GM18909 (cell line): ENCODE data around the gene MKRN2OS.

Source experiments
- ATAC-seq: cut with Tn5 transposase; IDR thresholded peaks from one replicate; pipeline ENCODE4 v1.9.1; 2021; ENCODE audit warnings: mild to moderate bottlenecking; ENCODE audit not compliant: unreplicated experiment, poor library complexity

MKRN2OS gene

GRCh38 chr3:12518261-12519028, 26.9 kb downstream of the MKRN2OS start:
- ATAC-seq: no peak

DNA sequence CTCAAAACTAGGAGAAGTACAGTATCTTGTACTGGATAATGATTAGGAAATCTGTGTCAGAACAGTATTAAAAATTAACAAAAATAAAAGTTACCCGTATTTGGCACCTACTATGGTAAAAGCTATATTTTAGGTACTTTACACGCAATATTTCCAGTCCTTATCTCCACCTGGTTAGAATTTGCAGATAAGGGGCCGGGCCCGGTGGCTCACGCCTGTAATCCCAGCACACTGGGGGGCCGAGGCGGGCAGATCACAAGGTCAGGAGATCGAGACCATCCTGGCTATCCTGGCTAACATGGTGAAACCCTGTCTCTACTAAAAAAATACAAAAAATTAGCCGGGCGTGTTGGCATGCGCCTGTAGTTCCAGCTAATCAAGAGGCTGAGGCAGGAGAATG, 28.4 kb downstream of the MKRN2OS start:
- ATAC-seq: no peak

DNA sequence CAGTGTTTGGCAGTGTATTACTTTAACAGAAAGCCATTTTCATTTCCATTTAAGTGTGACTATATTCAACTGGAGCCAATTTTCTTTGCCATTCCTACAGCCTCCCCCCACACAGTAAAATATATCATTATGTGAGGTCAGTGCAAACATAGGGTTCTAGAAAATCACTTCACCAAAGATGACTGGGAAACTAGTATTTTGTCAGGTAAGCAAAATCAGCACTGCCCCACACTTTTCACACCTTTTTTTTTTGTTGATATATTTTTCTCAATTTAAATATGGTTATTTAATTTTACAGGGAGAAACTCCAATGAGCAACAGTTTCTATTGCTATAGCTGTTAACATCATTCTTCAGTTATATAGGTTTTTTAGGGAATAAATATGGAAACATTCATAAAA, 29.7 kb downstream of the MKRN2OS start:
- ATAC-seq: no peak

- ATAC-seq: no peak
Observed at GRCh38 chr3:12513694-12514446, 31.4 kb downstream of the MKRN2OS start.

GRCh38 chr3:12512534-12513118, 32.7 kb downstream of the MKRN2OS start:
- ATAC-seq: no peak

DNA sequence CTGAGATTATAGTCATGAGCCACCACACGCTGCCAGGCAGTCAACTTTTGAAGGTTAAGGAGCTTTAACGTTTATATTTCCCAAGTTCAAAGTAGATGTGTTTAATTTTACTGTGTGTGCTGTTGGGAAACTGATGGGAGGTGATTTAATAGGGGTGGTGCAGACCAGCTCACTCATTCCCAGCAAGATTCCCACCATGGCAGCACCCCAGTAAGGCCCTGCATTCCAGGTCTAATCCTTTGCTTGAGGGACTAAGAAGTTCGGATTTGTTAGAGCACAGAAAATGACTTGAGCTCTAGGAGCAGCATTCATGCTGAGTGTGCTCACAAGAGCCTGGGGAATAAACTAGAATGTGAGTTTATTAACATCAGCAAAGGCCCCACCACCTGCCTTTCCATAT, 35.8 kb downstream of the MKRN2OS start:
- ATAC-seq: no peak

GRCh38 chr3:12508291-12508700, 37.0 kb downstream of the MKRN2OS start:
- no peak for ATAC-seq

GRCh38 chr3:12507591-12508281, 37.6 kb downstream of the MKRN2OS start:
- no peak for ATAC-seq

DNA sequence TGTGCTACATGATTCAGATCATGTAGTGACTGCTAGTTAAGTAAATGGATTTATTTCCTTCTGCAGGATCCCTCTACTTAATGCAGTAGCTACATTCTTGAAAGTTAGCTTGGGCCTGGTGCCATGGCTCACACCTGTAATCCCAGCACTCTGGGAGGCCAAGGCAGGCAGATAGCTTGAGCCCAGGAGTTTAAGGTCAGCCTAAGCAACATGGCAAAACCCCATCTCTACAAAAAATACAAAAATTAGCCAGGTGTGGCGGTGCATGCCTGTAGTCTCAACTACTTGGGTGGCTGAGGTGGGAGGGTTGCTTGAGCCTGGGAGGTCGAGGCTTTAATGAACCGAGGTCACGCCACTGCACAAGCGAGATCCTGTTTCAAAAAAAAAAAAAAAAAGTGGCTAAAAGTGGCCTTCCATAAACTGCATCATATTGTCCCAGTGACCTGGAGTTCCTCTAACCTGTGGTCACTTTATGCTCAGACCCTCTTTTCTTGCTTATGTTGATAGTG, 39.0 kb downstream of the MKRN2OS start:
- no peak for ATAC-seq

DNA sequence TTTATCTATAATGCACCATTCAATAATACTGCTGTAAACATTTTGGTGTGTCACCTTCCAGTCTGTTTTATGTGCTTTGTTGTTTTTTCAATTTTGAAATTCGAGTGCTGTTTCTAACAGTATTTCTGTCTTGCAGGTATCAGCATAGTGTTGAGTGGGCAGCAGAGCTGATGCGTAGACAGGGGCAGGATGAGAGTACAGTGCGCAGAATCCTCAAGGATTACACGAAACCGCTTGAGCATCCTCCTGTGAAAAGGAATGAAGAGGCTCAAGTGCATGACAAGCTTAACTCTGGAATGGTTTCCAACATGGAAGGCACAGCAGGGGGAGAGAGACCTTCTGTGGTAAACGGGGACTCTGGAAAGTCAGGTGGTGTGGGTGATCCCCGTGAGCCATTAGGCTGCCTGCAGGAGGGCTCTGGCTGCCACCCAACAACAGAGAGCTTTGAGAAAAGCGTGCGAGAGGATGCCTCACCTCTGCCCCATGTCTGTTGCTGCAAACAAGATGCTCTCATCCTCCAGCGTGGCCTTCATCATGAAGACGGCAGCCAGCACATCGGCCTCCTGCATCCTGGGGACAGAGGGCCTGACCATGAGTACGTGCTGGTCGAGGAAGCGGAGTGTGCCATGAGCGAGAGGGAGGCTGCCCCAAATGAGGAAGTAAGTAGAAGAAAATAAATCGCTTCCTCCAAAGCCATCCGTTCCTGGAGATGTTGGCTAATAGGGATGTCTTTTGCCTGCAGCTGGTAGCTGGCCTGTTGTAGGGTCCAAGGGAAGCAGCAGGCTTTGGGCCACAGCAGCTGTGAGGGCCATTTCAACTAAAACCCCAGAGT, 42.0 kb downstream of the MKRN2OS start:
- ATAC-seq: no peak

- ATAC-seq: no peak
Observed at GRCh38 chr3:12501360-12502020, 43.8 kb downstream of the MKRN2OS start.

DNA sequence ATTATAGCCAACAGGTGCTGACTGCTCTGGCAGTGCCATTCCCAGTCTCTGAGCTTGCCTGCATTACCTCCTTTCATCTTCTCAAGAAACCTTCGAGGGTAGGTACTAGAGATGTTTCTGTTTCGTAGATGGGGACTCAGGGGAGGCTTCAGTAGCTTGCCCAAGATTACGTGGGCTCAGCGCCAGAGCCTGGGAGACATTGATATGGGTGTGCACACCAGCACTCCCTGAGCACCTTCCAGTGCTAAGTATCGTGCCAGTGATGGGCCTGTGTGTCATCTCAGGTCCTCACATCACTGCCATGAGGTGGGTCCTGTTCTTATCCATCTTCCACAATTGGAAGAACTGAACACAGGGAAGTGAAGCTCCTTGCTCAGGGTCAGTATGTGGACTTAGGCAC, 45.8 kb downstream of the MKRN2OS start:
- ATAC-seq: no peak

DNA sequence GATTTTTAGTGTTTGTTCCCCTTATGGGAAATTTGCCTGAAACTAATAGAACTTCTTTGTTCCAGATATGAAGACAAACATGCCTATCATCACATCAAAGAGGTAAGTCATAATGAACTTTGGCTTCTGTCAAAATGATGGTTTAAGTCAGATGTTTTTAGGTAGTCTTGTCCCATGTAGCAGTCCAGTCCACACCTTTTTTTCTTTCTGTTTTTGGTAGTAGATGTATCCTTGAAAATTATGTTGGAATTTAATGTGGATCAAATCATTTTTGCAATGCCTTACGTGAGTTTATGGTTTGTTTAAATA, 48.9 kb downstream of the MKRN2OS start:
- no peak for ATAC-seq

DNA sequence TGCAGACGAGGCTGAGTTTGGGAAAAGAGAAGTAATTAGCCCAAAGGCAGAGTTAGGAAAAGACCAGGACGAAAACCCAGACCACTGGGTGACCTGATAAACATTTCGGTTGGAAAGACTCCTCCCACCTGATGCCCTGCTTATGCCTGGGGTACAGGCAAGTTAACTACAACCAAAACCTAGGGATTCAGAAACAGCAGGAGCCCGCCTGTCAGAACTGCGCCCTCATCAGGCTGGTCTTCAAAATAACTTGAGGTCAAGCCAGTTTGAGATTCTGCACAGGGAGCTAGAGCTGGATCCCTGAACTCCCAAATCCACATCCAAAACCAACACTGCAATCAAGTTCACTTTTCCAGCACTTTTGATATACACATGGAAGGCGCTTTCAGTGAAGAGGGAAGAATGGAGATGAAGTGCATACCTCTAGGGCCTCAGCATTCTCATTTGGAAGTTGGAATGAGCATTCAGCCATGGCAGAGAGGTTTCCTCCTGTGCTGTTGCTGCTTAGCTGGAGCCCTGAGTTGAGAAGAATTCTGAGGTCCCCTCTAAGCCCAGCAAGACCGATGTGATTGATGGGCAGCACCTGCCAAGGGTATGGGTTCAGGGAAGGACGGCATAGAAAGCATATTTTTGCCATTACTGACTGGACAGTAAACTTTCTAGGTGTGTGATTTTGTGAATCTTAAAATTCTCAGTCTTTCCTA, 49.4 kb downstream of the MKRN2OS start:
- ATAC-seq: no peak

DNA sequence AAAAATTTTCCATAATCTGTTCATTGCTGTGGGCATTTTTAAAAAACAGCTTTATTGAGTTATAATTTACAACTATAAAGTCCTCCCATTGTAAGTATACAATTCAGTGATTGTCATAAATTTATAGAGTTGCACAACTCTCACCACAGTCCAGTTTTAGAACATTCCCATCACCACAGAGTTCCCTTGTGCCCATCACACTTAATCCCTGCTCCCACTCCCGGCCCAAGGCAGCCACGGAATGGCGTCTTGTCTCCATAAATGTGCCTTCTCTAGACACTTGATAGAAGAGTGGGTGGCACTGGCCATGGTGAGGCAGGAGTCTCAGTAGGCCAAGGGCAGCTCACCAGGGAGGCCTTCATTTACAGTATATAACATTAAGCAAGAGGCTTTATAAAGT, 54.8 kb downstream of the MKRN2OS start:
- no peak for ATAC-seq

- ATAC-seq: no peak
Observed at GRCh38 chr3:12489832-12490231, 55.5 kb downstream of the MKRN2OS start.
